Globus pallidus (tissue), 1 donor: ENCODE results near the gene POLR2H.

Experiments
- DNase-seq: peaks from one replicate; pipeline ENCODE4 v3.0.0-alpha.2; 2015; ENCODE audit warnings: low spot score

Gene POLR2H

DNA sequence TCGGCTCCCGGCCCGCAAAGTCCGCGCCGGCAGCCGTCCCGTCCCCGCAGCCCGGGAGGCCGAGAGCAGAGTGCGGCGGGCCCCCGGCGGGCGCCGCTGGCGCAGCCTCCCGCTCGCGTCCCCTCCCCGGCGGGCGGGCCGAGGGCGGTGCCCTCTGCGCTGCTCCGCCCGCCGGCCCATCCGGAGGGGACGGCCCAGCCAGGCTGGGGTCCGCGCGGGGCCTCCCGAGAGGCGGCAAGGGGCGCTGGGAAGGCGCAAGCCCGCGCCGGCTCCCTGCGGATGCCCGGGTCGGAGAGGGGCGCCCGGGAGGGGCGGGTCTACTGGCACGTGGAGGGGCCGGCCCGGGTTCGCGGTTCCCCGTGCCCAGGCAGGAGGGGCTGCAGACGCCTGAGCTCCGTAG is at the start of gene POLR2H, which contains the start of gene CLCN2:
Gene POLR2H, plus strand, starts transcription at position 179 of the 400 bp plus-strand sequence. CDS start 1,783 bp downstream, outside the sequence.
Gene CLCN2, minus strand, starts transcription at position 74 of the 400 bp plus-strand sequence. CDS start 126 bp downstream, outside the sequence.
- DNase-seq = peak; percentile 81

DNA sequence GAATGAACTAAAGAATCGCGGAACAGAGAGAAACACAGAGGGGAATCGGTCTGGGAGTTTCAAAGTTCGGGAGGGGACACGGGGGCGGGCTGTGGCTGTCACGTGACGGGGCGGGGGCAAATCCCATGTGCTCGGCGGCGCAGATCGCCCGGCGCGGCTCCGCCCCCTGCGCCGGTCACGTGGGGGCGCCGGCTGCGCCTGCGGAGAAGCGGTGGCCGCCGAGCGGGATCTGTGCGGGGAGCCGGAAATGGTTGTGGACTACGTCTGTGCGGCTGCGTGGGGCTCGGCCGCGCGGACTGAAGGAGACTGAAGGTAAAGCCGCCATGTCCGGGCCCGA is 47.2 kb upstream of the POLR2H start, which contains the start of gene EIF4G1:
Gene EIF4G1, plus strand, starts transcription at position 244 of the 337 bp plus-strand sequence. CDS start 1,191 bp downstream, outside the sequence.
- DNase-seq = peak; percentile 89

DNA sequence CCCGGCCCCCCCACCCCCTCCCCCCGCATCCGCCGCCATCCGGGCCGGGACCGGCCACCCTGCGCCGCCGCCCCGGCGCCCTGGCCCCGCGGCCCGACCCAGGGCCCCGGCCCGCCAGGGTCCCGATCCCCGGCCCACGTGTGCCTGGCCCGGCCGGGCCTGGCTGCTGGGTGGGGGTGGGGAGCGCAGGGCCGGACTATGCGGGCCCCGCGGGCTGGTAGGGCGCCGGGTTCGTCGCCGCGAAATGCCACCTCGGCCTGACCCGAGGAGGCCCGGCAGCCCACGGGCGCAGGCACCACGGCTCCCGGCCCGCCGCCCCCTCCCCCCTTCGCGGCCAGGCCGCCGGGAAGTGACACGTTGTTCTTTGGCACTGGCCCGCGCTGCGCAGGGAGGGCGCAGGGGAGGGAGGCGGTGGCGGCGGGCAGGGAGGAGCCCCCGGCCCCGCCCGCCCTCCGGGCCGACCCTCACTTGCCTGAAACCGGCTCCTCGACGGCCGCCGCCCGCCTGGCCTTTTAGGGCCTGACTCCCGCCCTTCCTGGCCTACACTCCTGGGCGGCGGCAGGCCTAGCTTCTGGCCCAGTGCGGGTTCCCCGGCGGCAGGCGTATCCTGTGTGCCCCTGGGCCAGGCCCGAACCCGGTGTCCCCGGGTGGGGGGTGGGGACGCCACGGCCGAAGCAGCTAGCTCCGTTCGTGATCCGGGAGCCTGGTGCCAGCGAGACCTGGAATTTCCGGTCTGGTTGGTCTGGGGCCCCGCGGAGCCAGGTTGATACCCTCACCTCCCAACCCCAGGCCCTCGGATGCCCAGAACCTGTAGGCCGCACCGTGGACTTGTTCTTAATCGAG is 46.6 kb upstream of the POLR2H start:
- peak; percentile 59 for DNase-seq

DNA sequence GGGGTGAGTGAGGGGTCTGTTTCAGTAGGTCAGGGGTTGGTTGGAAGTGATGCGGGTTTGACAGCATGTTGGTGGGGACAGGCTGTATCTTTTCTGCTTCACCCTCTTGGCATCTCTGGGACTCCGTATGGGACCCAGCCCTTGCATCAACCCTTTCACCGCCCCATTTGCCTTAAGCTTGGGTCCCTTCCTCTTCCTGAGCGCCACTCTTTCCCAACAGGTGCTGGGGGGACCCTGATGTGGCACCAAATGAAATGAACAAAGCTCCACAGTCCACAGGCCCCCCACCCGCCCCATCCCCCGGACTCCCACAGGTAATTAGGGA is 46.0 kb upstream of the POLR2H start:
- DNase-seq = no peak

DNA sequence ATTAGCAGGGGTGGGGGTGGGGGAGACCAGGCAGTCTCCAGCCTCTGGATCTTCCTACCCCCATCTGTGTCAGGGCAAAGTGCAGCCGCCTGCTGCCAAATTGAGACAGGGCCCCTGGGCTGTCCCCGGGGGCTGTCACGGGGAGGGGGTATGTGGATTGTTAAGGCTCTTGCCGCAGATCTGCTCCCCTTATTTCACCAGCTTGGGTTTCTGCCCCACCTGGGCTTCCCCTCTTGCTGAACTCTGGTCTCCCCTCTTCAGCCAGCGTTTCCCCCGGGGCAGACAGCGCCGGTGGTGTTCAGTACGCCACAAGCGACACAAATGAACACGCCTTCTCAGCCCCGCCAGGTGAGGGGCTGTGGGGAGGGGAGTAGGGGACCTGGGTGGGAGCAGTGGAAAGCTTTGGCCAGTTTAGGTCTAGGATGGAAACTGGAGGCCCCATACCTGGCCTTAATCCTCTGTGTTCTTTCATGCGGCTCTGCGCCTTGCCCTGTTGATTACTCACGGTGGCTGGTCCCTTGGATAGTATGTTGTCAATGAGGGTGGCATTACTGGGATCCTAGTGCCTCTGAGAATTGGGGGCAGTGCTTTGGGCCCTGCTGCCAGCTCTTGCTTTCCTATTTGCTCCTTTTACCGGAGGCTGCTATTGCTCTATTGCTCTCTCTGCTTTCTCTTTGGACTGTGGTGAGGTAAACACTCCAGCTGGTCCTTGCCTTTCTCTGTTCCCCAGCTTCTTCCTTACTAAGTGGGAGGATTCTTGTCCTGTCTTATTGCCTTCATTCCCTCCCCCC is 45.4 kb upstream of the POLR2H start:
- DNase-seq = no peak

DNA sequence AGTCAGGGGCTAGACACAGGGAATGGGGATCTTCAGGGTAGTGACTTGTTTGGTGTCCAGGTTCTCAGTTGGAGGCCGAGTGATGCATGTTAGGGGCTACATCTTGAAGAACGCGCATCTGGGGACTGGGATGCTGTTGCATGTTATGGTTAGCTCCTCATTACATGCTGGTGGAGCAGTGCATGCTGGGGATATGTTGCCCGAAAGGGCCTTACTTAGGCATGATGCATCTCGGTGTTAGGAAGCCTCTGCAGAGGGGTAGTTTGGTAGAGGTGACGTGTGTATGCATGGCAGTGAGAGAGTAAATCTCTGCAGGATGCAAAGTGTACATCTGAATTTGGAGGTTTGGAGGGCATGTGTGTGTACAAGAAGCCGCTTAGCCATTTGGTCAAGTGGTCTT is 44.7 kb upstream of the POLR2H start:
- DNase-seq = no peak

DNA sequence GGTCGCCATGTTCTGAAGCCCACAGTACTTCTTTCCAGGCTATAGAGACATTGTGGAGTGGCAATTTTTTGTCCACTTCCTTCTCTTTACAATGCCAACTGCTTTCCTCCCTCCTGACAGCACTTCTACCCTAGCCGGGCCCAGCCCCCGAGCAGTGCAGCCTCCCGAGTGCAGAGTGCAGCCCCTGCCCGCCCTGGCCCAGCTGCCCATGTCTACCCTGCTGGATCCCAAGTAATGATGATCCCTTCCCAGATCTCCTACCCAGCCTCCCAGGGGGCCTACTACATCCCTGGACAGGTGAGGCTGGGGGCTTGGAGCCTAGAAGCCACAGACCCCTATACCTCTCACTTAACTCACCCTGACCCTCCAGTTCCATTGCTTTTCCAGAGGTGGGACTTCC is 44.3 kb upstream of the POLR2H start:
- no peak for DNase-seq

DNA sequence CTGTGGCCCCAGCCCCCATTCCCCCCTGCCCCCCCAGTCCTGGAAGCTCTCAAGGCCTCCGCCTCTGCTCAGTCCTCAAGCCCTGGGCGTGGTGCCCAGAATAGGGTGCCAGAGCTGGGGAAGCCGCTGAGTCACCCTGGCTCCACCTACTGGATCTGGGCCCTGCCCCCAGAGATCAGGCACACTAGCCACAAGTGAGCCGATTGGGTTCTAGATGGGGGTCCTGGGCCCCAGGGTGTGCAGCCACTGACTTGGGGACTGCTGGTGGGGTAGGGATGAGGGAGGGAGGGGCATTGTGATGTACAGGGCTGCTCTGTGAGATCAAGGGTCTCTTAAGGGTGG is 41.4 kb upstream of the POLR2H start:
- peak; percentile 96 for DNase-seq

DNA sequence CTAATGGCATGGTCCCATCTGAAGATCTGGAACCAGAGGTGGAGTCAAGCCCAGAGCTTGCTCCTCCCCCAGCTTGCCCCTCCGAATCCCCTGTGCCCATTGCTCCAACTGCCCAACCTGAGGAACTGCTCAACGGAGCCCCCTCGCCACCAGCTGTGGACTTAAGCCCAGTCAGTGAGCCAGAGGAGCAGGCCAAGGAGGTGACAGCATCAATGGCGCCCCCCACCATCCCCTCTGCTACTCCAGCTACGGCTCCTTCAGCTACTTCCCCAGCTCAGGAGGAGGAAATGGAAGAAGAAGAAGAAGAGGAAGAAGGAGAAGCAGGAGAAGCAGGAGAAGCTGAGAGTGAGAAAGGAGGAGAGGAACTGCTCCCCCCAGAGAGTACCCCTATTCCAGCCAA is 39.8 kb upstream of the POLR2H start:
- DNase-seq = no peak

DNA sequence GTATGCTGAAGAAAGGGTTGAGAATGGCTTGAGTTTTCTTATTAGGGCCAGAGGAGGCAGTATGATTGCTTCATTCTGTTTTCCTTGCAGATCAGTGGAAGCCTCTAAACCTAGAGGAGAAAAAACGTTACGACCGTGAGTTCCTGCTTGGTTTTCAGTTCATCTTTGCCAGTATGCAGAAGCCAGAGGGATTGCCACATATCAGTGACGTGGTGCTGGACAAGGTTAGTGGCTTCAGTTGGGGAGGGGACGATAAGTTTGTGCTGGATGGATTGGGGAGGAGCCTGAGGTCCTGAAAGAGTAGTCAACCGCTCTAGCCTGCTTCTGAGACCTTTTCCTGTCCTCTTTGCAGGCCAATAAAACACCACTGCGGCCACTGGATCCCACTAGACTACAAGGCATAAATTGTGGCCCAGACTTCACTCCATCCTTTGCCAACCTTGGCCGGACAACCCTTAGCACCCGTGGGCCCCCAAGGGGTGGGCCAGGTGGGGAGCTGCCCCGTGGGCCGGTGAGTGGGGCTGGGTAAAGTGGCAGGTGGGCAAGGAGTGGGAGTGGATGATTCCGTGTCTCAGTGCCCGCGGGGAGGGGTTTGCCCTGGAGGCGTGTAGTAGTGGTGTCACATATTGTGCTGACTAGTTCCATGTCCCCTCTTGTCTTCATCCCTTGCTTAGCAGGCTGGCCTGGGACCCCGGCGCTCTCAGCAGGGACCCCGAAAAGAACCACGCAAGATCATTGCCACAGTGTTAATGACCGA is 38.6 kb upstream of the POLR2H start:
- DNase-seq = no peak

DNA sequence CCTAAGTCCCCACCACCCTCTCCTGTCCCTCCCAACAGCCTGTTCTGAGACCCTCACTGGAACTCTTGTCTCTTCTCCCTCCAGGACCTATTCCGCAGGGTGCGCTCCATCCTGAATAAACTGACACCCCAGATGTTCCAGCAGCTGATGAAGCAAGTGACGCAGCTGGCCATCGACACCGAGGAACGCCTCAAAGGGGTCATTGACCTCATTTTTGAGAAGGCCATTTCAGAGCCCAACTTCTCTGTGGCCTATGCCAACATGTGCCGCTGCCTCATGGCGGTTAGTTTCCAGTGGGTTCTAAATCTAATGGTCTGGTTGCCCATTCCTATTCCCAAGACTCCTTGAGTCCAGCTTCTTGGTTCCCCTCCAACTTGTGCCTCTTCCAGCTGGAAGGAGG is 37.8 kb upstream of the POLR2H start:
- no peak for DNase-seq

DNA sequence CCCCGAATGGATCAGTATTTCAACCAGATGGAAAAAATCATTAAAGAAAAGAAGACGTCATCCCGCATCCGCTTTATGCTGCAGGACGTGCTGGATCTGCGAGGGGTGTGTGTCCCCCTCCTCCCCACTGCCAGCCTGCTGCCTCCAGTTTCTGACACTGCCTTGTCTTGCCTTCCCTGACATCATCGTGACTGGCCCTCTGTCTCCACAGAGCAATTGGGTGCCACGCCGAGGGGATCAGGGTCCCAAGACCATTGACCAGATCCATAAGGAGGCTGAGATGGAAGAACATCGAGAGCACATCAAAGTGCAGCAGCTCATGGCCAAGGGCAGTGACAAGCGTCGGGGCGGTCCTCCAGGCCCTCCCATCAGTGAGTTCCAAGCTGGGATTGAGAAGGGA is 36.2 kb upstream of the POLR2H start:
- no peak for DNase-seq

DNA sequence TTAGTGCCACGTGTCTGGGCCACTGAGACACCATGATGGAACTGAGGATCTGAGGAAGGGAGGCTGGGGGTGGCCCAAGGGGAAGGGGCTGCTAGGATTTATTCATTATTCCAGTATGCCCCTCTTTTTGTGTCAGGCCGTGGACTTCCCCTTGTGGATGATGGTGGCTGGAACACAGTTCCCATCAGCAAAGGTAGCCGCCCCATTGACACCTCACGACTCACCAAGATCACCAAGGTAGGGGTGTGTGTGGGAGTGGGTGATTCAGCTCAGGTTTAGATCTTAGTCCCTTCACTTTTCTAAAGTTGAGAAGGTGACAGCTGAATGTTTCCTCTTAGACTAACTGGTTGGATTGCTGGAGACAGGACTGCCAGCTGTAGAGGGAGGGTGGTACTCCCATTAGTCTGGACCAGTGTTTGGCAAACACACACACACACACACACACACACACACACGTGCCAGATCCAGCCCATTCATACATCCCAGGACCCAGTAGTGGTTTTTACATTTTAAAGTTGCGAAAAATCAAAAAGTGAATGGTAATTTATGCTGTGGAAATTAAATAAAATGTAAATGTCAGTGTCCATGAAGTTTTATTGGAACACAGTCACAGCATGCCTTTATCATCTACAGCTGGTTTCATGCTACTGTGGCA is 35.7 kb upstream of the POLR2H start:
- DNase-seq = no peak

DNA sequence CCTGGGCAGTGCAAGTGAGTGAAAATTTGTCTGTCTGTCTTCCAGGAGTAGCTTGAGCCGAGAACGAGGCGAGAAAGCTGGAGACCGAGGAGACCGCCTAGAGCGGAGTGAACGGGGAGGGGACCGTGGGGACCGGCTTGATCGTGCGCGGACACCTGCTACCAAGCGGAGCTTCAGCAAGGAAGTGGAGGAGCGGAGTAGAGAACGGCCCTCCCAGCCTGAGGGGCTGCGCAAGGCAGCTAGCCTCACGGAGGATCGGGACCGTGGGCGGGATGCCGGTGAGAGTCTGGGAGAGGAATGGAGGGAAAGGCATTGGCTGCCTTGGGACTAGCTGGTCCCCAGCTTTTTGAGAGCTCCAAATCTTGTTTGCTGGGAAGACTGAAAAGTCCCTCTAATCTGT is 34.3 kb upstream of the POLR2H start:
- DNase-seq = no peak

DNA sequence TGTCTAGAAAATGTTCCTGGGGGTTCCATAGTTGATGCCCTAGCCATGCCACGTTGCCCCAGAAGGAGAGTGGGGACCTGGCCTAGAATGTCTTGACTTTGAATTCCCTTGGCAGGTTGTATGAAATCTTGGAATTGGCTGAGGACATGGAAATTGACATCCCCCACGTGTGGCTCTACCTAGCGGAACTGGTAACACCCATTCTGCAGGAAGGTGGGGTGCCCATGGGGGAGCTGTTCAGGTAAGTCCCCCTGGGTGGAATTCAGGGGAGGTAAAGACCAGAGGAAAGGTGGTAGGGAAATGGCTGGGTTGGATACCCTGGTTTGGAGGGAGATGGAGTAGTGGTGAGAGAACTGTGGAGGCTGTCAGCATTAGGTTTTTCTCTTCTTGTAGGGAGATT is 33.0 kb upstream of the POLR2H start:
- DNase-seq = no peak

DNA sequence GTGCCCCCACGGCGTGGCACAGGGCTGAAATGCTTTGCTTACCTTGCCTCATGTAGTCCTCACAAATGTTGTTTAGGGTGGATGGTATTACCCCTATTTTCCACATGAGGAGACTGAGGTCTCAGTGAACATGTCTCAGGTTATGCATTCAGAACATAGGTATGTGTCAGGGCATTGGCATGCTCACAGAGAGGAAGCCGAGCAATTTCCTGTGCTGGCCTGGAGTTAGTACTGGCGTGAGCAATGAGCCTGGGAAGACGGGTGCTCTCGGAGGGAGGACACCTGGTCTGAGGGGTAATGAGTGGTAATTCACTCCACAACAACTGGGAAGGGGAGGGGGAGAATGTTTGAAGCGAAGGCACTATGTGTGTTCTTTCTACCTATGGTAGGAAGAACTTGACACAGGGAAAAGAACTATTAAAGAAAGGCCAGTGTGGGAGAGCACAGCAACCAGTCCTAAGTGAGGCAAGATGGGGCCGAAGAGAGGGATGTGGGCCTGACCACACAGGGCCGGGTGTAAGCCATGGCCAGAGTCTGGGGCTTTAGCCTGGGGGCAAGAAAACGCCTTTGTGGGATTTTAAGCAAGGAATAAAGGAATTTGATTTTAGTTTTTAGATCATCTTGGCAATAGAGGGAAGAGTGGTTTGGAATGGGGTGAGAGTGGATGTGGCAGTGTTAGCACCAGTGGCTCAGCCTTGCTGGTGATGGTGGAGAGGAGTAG is 29.0 kb upstream of the POLR2H start:
- no peak for DNase-seq

DNA sequence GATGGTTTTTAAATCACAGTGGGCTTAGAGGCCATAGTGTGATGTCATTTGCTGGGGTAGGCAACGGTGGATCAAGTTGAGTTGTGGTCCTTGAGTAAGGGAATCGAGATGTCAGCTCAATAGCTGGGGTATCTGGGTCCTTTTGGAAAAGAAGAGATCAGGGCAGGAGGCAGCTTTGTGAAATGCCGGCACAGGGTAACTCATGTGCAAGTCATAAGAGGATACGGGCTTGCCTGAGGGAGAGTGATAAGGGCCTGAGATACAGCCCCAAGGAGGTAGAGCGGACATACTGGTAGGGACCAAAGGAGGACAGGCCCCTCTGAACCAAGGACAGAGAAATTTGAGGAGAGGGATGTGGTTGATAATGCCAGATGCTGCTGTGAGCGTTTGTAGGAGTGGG is 28.3 kb upstream of the POLR2H start:
- no peak for DNase-seq

DNA sequence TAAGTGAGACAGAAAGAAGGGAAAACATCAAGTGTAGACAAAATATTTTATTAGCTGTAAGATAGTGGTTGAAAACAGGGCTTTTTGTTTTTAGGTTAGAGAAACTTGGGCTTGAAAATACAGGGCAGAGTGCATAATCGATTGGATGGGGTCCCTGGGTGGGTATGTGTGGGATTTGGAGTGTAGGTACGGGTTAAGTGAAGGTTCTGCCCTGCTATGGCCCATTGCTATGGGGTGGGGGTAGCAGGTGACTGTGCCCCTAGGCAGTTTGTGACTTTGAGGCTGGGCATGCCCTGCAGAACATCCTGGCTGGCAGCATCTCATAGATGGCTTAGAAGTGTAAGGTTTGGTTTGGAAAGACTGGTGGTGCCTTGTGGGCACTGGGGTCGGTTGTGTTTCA is 27.8 kb upstream of the POLR2H start:
- no peak for DNase-seq

DNA sequence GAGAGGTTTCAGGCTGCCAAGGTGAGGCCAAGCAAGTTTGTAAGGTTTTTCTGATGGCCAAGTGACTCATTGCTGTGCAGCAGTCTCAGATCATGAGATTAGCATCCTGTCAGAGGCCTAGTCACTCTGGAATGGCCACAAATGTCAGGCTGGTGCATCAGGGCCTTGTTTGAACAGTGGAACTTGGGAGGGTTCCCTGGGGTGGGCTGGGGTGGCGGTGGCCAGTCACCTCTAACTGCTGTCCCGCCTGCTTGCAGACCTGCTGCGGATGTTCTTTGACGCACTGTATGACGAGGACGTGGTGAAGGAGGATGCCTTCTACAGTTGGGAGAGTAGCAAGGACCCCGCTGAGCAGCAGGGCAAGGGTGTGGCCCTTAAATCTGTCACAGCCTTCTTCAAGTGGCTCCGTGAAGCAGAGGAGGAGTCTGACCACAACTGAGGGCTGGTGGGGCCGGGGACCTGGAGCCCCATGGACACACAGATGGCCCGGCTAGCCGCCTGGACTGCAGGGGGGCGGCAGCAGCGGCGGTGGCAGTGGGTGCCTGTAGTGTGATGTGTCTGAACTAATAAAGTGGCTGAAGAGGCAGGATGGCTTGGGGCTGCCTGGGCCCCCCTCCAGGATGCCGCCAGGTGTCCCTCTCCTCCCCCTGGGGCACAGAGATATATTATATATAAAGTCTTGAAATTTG is 26.9 kb upstream of the POLR2H start:
- no peak for DNase-seq

DNA sequence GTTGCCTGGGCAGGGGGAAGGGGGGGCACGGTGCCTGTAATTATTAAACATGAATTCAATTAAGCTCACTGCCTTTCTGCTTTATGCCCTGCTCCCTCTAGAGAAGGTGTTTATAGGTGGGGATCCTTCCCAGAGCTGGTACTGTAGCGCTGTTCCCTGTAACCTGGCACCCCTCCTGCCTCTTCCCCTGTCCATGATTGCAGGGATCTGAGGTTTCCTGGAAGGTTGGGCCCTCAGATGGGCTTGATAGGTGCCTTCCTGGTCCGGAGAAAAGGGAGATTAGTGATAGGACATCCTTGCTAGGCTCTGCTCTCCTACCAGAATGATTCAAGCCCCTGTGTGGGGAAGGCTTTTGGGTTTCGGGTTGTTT is 26.2 kb upstream of the POLR2H start:
- no peak for DNase-seq
